Measurements from ENCODE around the gene CFAP99. TPM values are rescaled to one million over a fixed set of nuclear protein-coding genes. Genes with fewer than 3 reads are reported as not detected.

The CFAP99 gene
- total RNA-seq, 1 donor, result not detected

GRCh38 chr4:2397596-2398379 is 21.0 kb upstream of the CFAP99 start:
- no peak overlapping the region for H3K4me3 ChIP-seq (ENCODE audit: low read depth, low read length)
- no peak for TF ChIP-seq CTCF (IDR thresholded peaks at IDR 0.05; ENCODE audit: insufficient read depth, low read depth, low read length)
- DNase-seq (ENCODE audit: low read depth), result no peak

- no peak for TF ChIP-seq CTCF (IDR thresholded peaks at IDR 0.05; ENCODE audit: insufficient read depth, low read depth, low read length)
- H3K4me3 ChIP-seq (ENCODE audit: low read depth, low read length), result no peak overlapping the region
- DNase-seq (ENCODE audit: low read depth), result no peak
Observed at GRCh38 chr4:2399216-2399615, 19.5 kb upstream of the CFAP99 start.

- DNase-seq (ENCODE audit: low read depth), result no peak
- no peak overlapping the region for H3K4me3 ChIP-seq (ENCODE audit: low read depth, low read length)
- no peak for TF ChIP-seq CTCF (IDR thresholded peaks at IDR 0.05; ENCODE audit: insufficient read depth, low read depth, low read length)
Observed at GRCh38 chr4:2399631-2400190, 19.0 kb upstream of the CFAP99 start.

DNA sequence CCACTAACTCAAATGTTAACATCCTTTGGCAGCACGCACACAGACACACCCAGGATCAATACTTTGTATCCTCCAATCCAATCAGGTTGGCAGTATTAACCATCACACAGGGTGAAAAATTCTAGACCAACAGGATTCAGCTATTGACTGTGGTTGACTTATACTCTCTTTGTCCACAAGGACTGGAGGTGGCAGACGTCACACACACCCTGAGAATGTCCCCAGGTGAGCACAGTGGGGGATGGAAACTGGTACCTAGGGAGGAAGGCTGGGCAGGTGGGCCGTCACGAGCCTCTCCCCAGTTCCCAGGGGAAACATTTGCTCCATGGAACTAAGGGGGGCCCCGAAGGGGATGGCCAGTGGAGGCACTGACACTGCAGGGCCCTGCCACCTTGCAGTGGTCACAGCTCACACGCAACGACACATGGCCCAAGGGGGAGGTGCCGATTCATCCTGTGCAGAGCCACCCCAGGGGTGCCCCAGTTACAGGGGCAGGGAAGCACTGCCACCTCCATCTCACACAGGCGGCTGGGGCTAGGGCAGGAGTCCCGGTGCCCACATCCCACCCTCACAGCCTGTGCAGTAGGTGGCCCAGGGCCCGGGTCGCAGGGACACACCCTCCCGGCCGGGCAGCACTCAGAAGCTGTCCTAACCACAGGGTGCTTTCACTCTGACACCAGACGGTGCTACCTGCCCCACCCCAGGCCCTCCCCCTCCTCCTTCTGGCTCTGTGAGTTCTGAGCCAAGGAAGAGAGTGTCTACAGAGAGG is 17.7 kb upstream of the CFAP99 start:
- H3K4me3 ChIP-seq (ENCODE audit: low read depth, low read length), result no peak overlapping the region
- no peak for DNase-seq (ENCODE audit: low read depth)
- TF ChIP-seq CTCF (IDR thresholded peaks at IDR 0.05; ENCODE audit: insufficient read depth, low read depth, low read length), result no peak

DNA sequence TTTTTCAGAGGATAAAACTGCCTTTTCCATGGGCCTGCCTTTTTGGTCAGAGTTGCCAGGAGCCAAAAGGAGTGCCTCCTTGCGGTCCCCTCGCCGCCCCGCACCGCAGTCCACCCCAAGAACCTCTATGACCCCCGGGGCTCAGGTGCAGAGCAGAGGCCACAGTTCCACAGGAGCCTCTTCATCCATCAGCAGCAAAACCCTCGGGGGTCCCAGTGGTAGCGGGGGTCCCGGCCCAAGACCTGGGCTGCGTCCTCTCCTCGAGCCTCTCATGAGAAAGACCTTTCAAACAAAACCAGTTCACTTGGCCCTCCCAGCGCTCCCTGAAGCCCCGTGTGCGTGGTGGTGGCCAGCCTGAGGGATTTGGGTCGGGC is 17.2 kb upstream of the CFAP99 start:
- TF ChIP-seq CTCF (IDR thresholded peaks at IDR 0.05; ENCODE audit: insufficient read depth, low read depth, low read length), result no peak
- H3K4me3 ChIP-seq (ENCODE audit: low read depth, low read length), result peak overlapping the region; percentile 45

GRCh38 chr4:2402048-2402842 is 16.5 kb upstream of the CFAP99 start:
- TF ChIP-seq CTCF (IDR thresholded peaks at IDR 0.05; ENCODE audit: insufficient read depth, low read depth, low read length), result no peak
- DNase-seq (ENCODE audit: low read depth), result peak; percentile 58
- peak overlapping the region; percentile 45 for H3K4me3 ChIP-seq (ENCODE audit: low read depth, low read length)

More for the DNA sequence above, 17.2 kb upstream of the CFAP99 start:
- no peak for DNase-seq (ENCODE audit: low read depth)

Data from fibroblast of villous mesenchyme (primary cell).